ENCODE measurements around the gene PSMD6. TPM values are rescaled to one million over a fixed set of nuclear protein-coding genes. Genes with fewer than 3 reads are reported as not detected.

Gene PSMD6
- total RNA-seq, 1 donor from 2014 or later: 76.9 TPM

- peak overlapping the region; percentile 60 for H3K27ac Mint-ChIP-seq
- TF ChIP-seq CTCF (IDR thresholded peaks at IDR 0.05; ENCODE audit: unreplicated experiment): no peak
- H3K36me3 Mint-ChIP-seq (ENCODE audit: insufficient read depth): peaks cover 5% of the 10 kb centered on the region
- peaks cover 64% of the 10 kb centered on the region for H3K4me1 Mint-ChIP-seq (ENCODE audit: low read depth)
- no peak overlapping the region for H3K4me3 Mint-ChIP-seq (ENCODE audit: low read depth)
- H3K9me3 Mint-ChIP-seq (ENCODE audit: low read depth): no peaks in the 10 kb centered on the region
- no peaks in the 10 kb centered on the region for H3K27me3 Mint-ChIP-seq
- DNase-seq (ENCODE audit: low spot score, unreplicated experiment): no peak
Observed at GRCh38 chr3:63972196-63972595, 51.1 kb downstream of the PSMD6 start.

- peaks cover 5% of the 10 kb centered on the region for H3K36me3 Mint-ChIP-seq (ENCODE audit: insufficient read depth)
- DNase-seq (ENCODE audit: low spot score, unreplicated experiment): no peak
- peaks cover 70% of the 10 kb centered on the region for H3K4me1 Mint-ChIP-seq (ENCODE audit: low read depth)
- H3K9me3 Mint-ChIP-seq (ENCODE audit: low read depth): no peaks in the 10 kb centered on the region
- peak overlapping the region; percentile 84 for H3K27ac Mint-ChIP-seq
- no peak for TF ChIP-seq CTCF (IDR thresholded peaks at IDR 0.05; ENCODE audit: unreplicated experiment)
- no peaks in the 10 kb centered on the region for H3K27me3 Mint-ChIP-seq
- H3K4me3 Mint-ChIP-seq (ENCODE audit: low read depth): no peak overlapping the region
Observed at GRCh38 chr3:63970631-63971475, 52.4 kb downstream of the PSMD6 start.

- no peak for TF ChIP-seq CTCF (IDR thresholded peaks at IDR 0.05; ENCODE audit: unreplicated experiment)
- Mint-ChIP-seq H3K27ac (peak overlapping the region; percentile 89), H3K4me3 (ENCODE audit: low read depth) (no peak overlapping the region), H3K36me3 (ENCODE audit: insufficient read depth) (peaks cover 5% of the 10 kb centered on the region), H3K4me1 (ENCODE audit: low read depth) (peaks cover 75% of the 10 kb centered on the region), H3K27me3 (no peaks in the 10 kb centered on the region), H3K9me3 (ENCODE audit: low read depth) (no peaks in the 10 kb centered on the region)
- DNase-seq (ENCODE audit: low spot score, unreplicated experiment): no peak
Observed at GRCh38 chr3:63969876-63970275, 53.4 kb downstream of the PSMD6 start.

GRCh38 chr3:63968612-63969350 lies 54.5 kb downstream of the PSMD6 start:
- no peaks in the 10 kb centered on the region for H3K27me3 Mint-ChIP-seq
- H3K27ac Mint-ChIP-seq: peak overlapping the region; percentile 89
- H3K9me3 Mint-ChIP-seq (ENCODE audit: low read depth): no peaks in the 10 kb centered on the region
- no peak for DNase-seq (ENCODE audit: low spot score, unreplicated experiment)
- TF ChIP-seq CTCF (IDR thresholded peaks at IDR 0.05; ENCODE audit: unreplicated experiment): no peak
- H3K4me1 Mint-ChIP-seq (ENCODE audit: low read depth): peaks cover 84% of the 10 kb centered on the region
- H3K4me3 Mint-ChIP-seq (ENCODE audit: low read depth): peak overlapping the region; percentile 42
- H3K36me3 Mint-ChIP-seq (ENCODE audit: insufficient read depth): peaks cover 5% of the 10 kb centered on the region
